ENCODE data around the gene WDR91. TPM values are rescaled to one million over a fixed set of nuclear protein-coding genes. Genes with fewer than 3 reads are reported as not detected.

The WDR91 gene
- total and polyA plus RNA-seq, 2 donors (not counting 1 experiment from before 2014, with no cell fraction given) = 26.7 to 40.7 TPM

DNA sequence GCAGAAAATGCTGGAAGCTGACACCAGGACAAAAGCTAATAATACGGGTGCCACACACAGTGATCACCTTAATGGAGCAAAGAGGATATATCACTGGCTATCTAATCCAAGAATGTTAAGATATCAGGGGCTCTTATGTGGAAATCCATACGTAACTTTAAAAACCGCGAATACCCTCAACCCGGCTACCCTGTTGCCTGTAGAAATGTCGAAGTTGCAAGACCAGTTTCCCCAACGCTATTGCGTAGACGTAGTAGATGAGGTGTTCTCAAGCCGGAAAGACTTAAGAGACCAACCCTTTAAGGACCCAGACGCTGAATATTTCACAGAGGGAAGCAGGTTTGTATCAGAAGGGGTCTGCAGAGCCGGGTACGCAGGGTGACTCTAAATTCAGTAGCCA lies 33.0 kb downstream of the WDR91 start:
- Histone ChIP-seq H4K20me1 (ENCODE audit: control insufficient read depth, insufficient read depth, low read length, poor library complexity, severe bottlenecking) (no peaks in the 10 kb centered on the region), H3K4me3 (ENCODE audit: control extremely low read depth in 1 of 5, extremely low read depth in 1 of 5, insufficient read depth in 1 of 5, low read depth in 2 of 5, low read length in 4 of 5) (no peak overlapping the region), H3K27me3 (replicated peaks in 1 of 4; ENCODE audit: control extremely low read depth in 1 of 4, control insufficient read depth in 3 of 4, insufficient read depth in 4 of 4, low read length in 3 of 4) (no peaks in the 10 kb centered on the region), H3K4me1 (ENCODE audit: control insufficient read depth in 2 of 2, insufficient read depth in 2 of 2, low read length in 2 of 2) (no peaks in the 10 kb centered on the region), H3K79me2 (ENCODE audit: control insufficient read depth, insufficient read depth, low read length) (no peaks in the 10 kb centered on the region), H3K9ac (ENCODE audit: low read length) (no peak overlapping the region), H2AFZ (ENCODE audit: insufficient read depth, low read depth, low read length, poor library complexity, severe bottlenecking) (no peak overlapping the region), H3K27ac (ENCODE audit: low read length in 2 of 2) (no peak overlapping the region), H3K36me3 (replicated peaks in 1 of 2; ENCODE audit: control extremely low read depth in 1 of 2, control insufficient read depth in 1 of 2, extremely low read depth in 1 of 2, insufficient read depth in 2 of 2, low read length in 1 of 2) (peaks cover 0 to 15% of the 10 kb centered on the region in 2 experiments), H3K4me2 (replicated peaks; ENCODE audit: low read depth, low read length, poor library complexity, severe bottlenecking) (no peak overlapping the region), H3K9me3 (ENCODE audit: control extremely low read depth in 1 of 3, control insufficient read depth in 2 of 3, insufficient read depth in 1 of 3, low read length in 2 of 3) (peaks cover 1 to 38% (median 35%) of the 10 kb centered on the region in 3 donors)
- no peak overlapping the region for H3K4me3 Mint-ChIP-seq
- WGBS (ENCODE audit: insufficient coverage) = 85% methylated on average over 8 of the region's 13 CpGs
- H3K9me3 Mint-ChIP-seq (ENCODE audit: insufficient read depth) = peaks cover 17% of the 10 kb centered on the region
- no peak overlapping the region for H3K27ac Mint-ChIP-seq
- no peaks in the 10 kb centered on the region for H3K4me1 Mint-ChIP-seq
- DNase-seq (no peak), ATAC-seq (ENCODE audit: low read depth) (no peak)
- no peaks in the 10 kb centered on the region for H3K27me3 Mint-ChIP-seq
- ChIA-PET CTCF (interaction anchor here (1.4 kb wide), 1 partner anchor 9 kb away, joined by 3 read pairs; no protein-coding TSS in a partner anchor), POLR2A (interaction anchor here (0.5 kb wide), 1 partner anchor 8 kb away, joined by 7 read pairs; no protein-coding TSS in a partner anchor)
- intact Hi-C loops (cut with micrococcal nuclease) = no loop called here
- TF ChIP-seq EZH2 (IDR thresholded peaks at IDR 0.05; ENCODE audit: borderline replicate concordance, insufficient read depth, low read depth, low read length, poor library complexity, severe bottlenecking) = no peak
- TF ChIP-seq, protein P1, sequence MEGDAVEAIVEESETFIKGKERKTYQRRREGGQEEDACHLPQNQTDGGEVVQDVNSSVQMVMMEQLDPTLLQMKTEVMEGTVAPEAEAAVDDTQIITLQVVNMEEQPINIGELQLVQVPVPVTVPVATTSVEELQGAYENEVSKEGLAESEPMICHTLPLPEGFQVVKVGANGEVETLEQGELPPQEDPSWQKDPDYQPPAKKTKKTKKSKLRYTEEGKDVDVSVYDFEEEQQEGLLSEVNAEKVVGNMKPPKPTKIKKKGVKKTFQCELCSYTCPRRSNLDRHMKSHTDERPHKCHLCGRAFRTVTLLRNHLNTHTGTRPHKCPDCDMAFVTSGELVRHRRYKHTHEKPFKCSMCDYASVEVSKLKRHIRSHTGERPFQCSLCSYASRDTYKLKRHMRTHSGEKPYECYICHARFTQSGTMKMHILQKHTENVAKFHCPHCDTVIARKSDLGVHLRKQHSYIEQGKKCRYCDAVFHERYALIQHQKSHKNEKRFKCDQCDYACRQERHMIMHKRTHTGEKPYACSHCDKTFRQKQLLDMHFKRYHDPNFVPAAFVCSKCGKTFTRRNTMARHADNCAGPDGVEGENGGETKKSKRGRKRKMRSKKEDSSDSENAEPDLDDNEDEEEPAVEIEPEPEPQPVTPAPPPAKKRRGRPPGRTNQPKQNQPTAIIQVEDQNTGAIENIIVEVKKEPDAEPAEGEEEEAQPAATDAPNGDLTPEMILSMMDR (IDR thresholded peaks at IDR 0.05) = no peak

DNA sequence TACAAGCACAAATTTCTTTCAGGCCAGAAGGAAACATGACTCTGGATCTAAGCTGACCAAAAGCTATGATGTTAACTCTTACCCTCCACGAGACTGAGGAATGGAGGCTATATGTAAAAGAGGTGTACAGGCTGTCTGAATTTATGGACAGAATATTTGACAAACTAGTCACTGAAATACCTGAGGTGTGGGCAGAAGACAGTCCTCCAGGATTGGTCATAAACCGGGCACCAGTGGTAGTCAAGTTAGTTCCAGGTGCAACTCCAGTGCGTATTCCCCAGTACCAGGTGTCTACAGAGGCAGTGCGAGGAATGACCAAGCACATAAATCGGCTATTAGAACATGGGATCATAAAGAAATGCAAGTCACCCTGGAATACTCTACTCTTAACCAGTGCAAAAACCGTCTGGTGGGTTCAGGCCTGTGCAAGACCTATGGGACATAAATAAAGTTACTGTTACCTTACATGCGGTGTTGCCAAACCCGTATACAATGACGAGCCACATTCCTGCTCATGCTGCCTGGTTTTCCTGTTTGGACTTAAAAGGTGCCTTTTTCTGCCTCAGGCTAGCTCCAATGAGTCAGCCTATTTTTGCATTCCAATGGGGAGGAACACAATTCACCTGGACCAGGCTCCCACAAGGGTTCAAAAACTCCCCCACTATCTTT lies 34.2 kb downstream of the WDR91 start:
- POLR2A ChIA-PET = no interaction called here
- Histone ChIP-seq H3K79me2 (ENCODE audit: control insufficient read depth, insufficient read depth, low read length) (no peaks in the 10 kb centered on the region), H3K4me2 (replicated peaks; ENCODE audit: low read depth, low read length, poor library complexity, severe bottlenecking) (no peak overlapping the region), H3K36me3 (replicated peaks in 1 of 2; ENCODE audit: control extremely low read depth in 1 of 2, control insufficient read depth in 1 of 2, extremely low read depth in 1 of 2, insufficient read depth in 2 of 2, low read length in 1 of 2) (peaks cover 0 to 8% of the 10 kb centered on the region in 2 experiments), H4K20me1 (ENCODE audit: control insufficient read depth, insufficient read depth, low read length, poor library complexity, severe bottlenecking) (no peaks in the 10 kb centered on the region), H3K27me3 (replicated peaks in 1 of 4; ENCODE audit: control extremely low read depth in 1 of 4, control insufficient read depth in 3 of 4, insufficient read depth in 4 of 4, low read length in 3 of 4) (no peaks in the 10 kb centered on the region), H3K4me3 (ENCODE audit: control extremely low read depth in 1 of 5, extremely low read depth in 1 of 5, insufficient read depth in 1 of 5, low read depth in 2 of 5, low read length in 4 of 5) (no peak overlapping the region), H3K9me3 (ENCODE audit: control extremely low read depth in 1 of 3, control insufficient read depth in 2 of 3, insufficient read depth in 1 of 3, low read length in 2 of 3) (peaks cover 1 to 30% (median 23%) of the 10 kb centered on the region in 3 donors), H2AFZ (ENCODE audit: insufficient read depth, low read depth, low read length, poor library complexity, severe bottlenecking) (no peak overlapping the region), H3K27ac (ENCODE audit: low read length in 2 of 2) (no peak overlapping the region), H3K4me1 (ENCODE audit: control insufficient read depth in 2 of 2, insufficient read depth in 2 of 2, low read length in 2 of 2) (peaks cover 0 to 4% of the 10 kb centered on the region in 2 donors), H3K9ac (ENCODE audit: low read length) (no peak overlapping the region)
- CTCF ChIA-PET = interaction anchor here (1.4 to 4.0 kb wide), 2 partner anchors 11 to 191 kb away, joined by 3 to 12 read pairs; partner anchors contain the start of gene AGBL3
- Mint-ChIP-seq H3K9me3 (ENCODE audit: insufficient read depth) (peaks cover 12% of the 10 kb centered on the region), H3K4me1 (peaks cover 5% of the 10 kb centered on the region), H3K27me3 (no peaks in the 10 kb centered on the region), H3K27ac (no peak overlapping the region), H3K4me3 (no peak overlapping the region)
- intact Hi-C loops (cut with micrococcal nuclease) = no loop called here
- WGBS (ENCODE audit: insufficient coverage) = 99% methylated on average over 9 of the region's 9 CpGs
- DNase-seq (no peak), ATAC-seq (ENCODE audit: low read depth) (no peak)
- TF ChIP-seq, protein P1 (IDR thresholded peaks at IDR 0.05) = no peak
- TF ChIP-seq EZH2 (IDR thresholded peaks at IDR 0.05; ENCODE audit: borderline replicate concordance, insufficient read depth, low read depth, low read length, poor library complexity, severe bottlenecking) = no peak
